HL-60 (cell line): ENCODE results near the gene ANKH.

Experiments
- CTCF ChIP-seq: IDR thresholded peaks from one replicate; pipeline ENCODE4 v1.5.1; 2011; ENCODE audit warnings: low read length, control low read depth, inconsistent platforms; ENCODE audit not compliant: insufficient read depth
- GABPA ChIP-seq: IDR thresholded peaks from 2 replicates; pipeline ENCODE4 v1.6.1; 2012; ENCODE audit warnings: low read depth
- POLR2AphosphoS5 ChIP-seq: IDR thresholded peaks from 2 replicates; pipeline ENCODE4 v1.6.1; 2012; ENCODE audit warnings: low read depth
- SPI1 ChIP-seq: IDR thresholded peaks from 2 replicates; pipeline ENCODE4 v1.6.1; 2012; ENCODE audit warnings: low read depth, mild to moderate bottlenecking, borderline replicate concordance

GRCh38 chr5:14727928-14728458, 143.6 kb downstream of the ANKH start:
- no peak for TF ChIP-seq GABPA
- TF ChIP-seq CTCF = no peak
- TF ChIP-seq POLR2AphosphoS5 = no peak
- TF ChIP-seq SPI1 = no peak
